Activated T-helper 17 cell treated with anti-CD3 and anti-CD28 coated beads, Interleukin-2, amount 50 U/mL, for 72 hours (primary cell): Measurements from ENCODE around the gene SLIT3. TPM values are rescaled to one million over a fixed set of nuclear protein-coding genes. Genes with fewer than 3 reads are reported as not detected.

Source experiments
- ATAC-seq: fragments of 150-1000 bp; cut with Tn5 transposase; replicated peaks from 2 replicates; pipeline ENCODE4 v1.10.0; 2021; ENCODE audit warnings: mild to moderate bottlenecking, moderate library complexity
- H3K27ac Mint-ChIP-seq: one replicate; pipeline ENCODE4 v1.8.0; 2022; ENCODE audit warnings: mixed read lengths
- H3K27me3 Mint-ChIP-seq: one replicate; pipeline ENCODE4 v1.8.0; 2022; ENCODE audit warnings: mixed read lengths
- H3K36me3 Mint-ChIP-seq: one replicate; pipeline ENCODE4 v1.8.0; 2022; ENCODE audit warnings: low read depth, mild to moderate bottlenecking, mixed read lengths
- H3K4me1 Mint-ChIP-seq: one replicate; pipeline ENCODE4 v1.8.0; 2022; ENCODE audit warnings: mixed read lengths
- H3K4me3 Mint-ChIP-seq: one replicate; pipeline ENCODE4 v1.8.0; 2022; ENCODE audit warnings: mild to moderate bottlenecking, mixed read lengths
- H3K9me3 Mint-ChIP-seq: one replicate; pipeline ENCODE4 v1.8.0; 2022; ENCODE audit warnings: mixed read lengths
- total RNA-seq, 2 donors: library from RNA; stranded (reverse); gene quantifications; one replicate each; pipeline ENCODE4 v1.2.3, GENCODE V29; 2022

Gene SLIT3
- total RNA-seq, 2 donors from 2014 or later, result 0.26 TPM; not detected in 1

GRCh38 chr5:168672016-168672415, 628.9 kb downstream of the SLIT3 start:
- Mint-ChIP-seq H3K27me3 (no peaks in the 10 kb centered on the region), H3K27ac (no peak overlapping the region), H3K4me1 (no peaks in the 10 kb centered on the region), H3K36me3 (no peaks in the 10 kb centered on the region), H3K9me3 (no peaks in the 10 kb centered on the region), H3K4me3 (no peak overlapping the region)
- ATAC-seq, result no peak

DNA sequence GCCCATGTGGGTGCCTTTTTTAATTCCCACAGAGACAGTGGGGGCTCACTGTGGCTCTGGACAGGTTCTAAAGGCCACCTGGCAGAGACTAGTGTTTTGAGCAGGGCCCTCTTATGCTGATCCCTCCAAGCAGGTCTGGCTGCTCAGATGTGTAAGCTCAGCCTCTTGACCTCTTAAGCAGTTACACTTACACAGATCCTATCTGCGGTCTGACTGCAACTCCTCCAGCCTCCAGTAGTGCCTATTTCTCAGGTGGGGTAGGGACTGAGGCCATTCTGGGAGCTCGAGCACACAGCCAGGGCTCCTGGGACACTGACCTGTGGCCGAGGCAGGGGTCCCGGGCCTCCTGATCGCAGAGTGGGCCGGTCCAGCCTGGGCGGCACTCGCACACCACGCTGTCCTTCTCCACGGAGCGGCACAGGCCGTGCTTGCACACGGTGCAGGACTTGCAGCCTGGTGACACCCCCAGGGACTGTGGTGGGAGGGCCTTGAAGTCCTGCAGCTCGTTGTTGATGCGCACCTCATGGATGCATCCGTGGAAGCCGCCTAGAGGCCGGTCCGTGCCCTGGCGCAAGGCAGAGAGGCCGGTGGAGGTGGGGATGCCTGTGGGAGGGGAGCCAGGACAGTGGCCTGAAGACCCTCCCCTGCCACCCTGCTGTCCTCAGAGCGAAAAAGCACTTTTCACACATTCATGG, 629.9 kb downstream of the SLIT3 start:
- Mint-ChIP-seq H3K27me3 (no peaks in the 10 kb centered on the region), H3K4me3 (no peak overlapping the region), H3K9me3 (no peaks in the 10 kb centered on the region), H3K36me3 (no peaks in the 10 kb centered on the region), H3K27ac (no peak overlapping the region), H3K4me1 (no peaks in the 10 kb centered on the region)
- ATAC-seq, result no peak

DNA sequence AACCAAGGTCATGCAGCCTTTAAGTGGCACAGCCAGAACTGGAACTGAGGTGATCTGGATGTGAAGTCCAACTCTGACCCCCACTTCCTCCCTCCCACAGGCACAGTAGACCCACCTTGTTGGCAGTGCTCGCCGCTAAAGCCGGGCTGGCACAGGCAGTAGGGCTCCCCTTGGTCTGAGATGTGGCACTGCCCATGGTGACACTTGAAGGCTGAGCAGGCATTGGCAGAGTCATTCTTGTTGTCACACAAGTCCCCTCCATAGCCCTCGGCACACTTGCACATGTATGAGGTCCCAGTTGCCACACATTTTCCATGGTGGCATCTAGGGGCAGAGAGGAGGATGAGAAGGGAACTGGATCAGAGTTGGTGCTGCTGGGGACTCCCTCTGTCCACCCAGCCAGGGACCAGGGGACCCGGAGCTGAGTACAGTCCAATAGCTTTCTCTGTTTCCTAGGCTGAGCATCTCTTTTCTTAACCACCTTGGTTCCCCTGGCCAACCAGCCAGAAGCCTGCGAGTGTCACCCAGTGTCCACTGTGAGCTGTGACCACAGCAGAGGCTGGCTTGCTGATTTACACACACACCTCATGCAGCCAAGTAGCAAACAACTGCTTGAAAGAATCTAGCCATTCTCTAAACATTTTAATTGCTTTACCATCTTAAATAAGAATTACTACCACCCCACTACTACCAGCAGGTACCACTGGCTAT, 631.1 kb downstream of the SLIT3 start:
- Mint-ChIP-seq H3K36me3 (no peaks in the 10 kb centered on the region), H3K27me3 (no peaks in the 10 kb centered on the region), H3K27ac (no peak overlapping the region), H3K4me3 (no peak overlapping the region), H3K4me1 (no peaks in the 10 kb centered on the region), H3K9me3 (no peaks in the 10 kb centered on the region)
- no peak for ATAC-seq

DNA sequence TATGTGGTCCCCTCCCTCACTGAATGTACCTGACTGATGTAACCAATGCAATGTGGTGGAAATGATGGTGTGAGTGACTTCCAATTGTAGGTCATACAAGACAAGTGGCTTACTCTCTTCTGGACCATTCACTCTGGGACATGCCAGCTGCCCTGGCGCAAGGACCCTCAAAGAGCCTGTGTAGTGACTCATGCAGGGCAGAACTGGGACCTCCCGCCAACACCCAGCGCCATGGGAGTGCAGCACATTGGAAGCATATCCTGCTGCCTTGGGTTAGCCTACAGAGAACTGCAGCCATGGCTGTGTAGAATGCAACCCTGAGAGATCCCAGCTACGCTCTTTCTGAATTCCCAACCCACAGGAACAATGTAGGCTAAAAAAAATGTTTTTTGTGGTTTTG, 631.8 kb downstream of the SLIT3 start:
- no peaks in the 10 kb centered on the region for H3K4me1 Mint-ChIP-seq
- no peaks in the 10 kb centered on the region for H3K27me3 Mint-ChIP-seq
- no peaks in the 10 kb centered on the region for H3K9me3 Mint-ChIP-seq
- no peaks in the 10 kb centered on the region for H3K36me3 Mint-ChIP-seq
- H3K27ac Mint-ChIP-seq, result no peak overlapping the region
- no peak overlapping the region for H3K4me3 Mint-ChIP-seq
- ATAC-seq, result no peak

DNA sequence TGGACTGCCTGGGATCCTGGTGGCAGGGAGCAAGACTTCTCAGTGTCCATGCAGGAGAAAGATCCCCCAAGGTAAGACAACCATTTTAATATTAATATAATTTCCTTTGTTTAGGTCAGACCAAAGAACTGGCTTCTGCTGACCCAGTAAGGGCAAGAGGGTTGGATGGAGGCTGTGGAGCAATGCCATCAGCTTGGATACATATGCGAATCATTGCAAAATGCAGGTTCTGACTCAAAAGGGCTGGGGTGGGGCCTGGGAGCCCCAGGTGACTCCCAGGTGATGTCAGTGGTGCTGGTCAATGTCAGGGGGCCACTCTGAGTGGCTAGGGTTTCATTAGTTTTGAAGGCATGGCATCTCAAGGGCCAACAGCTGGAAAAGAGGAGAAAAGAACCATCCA, 632.9 kb downstream of the SLIT3 start:
- Mint-ChIP-seq H3K27ac (no peak overlapping the region), H3K4me1 (no peaks in the 10 kb centered on the region), H3K36me3 (no peaks in the 10 kb centered on the region), H3K27me3 (peaks cover 5% of the 10 kb centered on the region), H3K9me3 (no peaks in the 10 kb centered on the region), H3K4me3 (no peak overlapping the region)
- no peak for ATAC-seq

- Mint-ChIP-seq H3K27me3 (peaks cover 5% of the 10 kb centered on the region), H3K36me3 (no peaks in the 10 kb centered on the region), H3K4me1 (no peaks in the 10 kb centered on the region), H3K9me3 (no peaks in the 10 kb centered on the region), H3K4me3 (no peak overlapping the region), H3K27ac (no peak overlapping the region)
- no peak for ATAC-seq
Measured at GRCh38 chr5:168667301-168667840, 633.6 kb downstream of the SLIT3 start.

DNA sequence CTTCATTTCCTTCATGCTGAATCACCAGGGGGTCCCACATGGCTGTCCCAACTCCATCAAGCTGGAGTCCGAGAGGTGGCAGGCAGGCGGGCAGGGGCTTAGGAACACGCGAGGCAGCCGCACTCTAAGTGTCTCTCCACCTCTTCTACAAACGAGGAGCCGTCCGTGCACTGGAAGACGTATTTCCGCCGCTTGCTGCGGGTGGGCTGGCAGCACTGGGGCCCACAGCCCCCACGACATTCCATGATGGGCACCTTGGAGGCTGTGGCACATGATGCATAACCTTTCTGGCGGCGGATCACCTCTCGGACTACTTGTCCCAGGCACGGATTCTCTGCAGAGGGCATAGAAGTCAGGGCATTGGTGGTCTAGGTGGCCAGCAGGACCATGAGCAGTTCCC, 634.6 kb downstream of the SLIT3 start:
- no peak for ATAC-seq
- no peaks in the 10 kb centered on the region for H3K36me3 Mint-ChIP-seq
- no peaks in the 10 kb centered on the region for H3K9me3 Mint-ChIP-seq
- H3K4me1 Mint-ChIP-seq, result no peaks in the 10 kb centered on the region
- peaks cover 5% of the 10 kb centered on the region for H3K27me3 Mint-ChIP-seq
- no peak overlapping the region for H3K4me3 Mint-ChIP-seq
- no peak overlapping the region for H3K27ac Mint-ChIP-seq

DNA sequence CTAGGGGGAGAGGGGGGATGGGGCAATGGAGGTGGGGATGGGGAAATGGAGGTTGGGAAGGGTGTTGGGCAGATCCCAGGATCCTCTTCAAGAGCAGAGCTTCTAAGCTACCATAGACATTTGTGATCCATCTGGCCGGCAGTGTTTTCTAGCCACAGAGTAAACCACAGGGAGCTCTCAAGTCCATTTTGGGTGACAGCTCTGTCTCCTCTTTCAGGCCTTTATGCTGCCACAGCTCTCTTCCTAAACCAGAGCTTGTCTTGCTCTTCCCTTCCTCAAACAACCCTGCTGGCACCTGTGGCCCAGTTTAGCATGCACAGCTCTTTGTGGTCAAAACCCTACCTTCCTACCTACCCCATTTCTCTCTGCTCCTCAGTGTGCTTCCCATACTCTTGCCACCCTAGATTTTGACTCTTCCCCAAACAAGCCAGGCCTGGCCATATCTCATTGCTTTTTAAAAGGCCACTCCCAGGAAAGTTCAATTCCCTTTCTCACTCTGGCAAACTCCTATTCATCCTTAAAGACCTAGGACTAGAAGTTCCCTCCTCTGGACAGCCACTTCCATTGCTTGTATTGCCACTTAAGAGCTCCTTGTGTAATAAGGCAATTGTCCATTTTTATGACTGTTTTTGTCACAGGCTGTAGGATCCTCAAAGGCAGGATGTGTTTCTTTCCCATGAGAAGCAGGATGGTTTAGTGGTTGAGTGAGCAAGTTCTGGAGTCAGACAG, 637.5 kb downstream of the SLIT3 start:
- H3K4me3 Mint-ChIP-seq, result no peak overlapping the region
- H3K27ac Mint-ChIP-seq, result no peak overlapping the region
- H3K36me3 Mint-ChIP-seq, result no peaks in the 10 kb centered on the region
- H3K9me3 Mint-ChIP-seq, result no peaks in the 10 kb centered on the region
- ATAC-seq, result no peak
- H3K27me3 Mint-ChIP-seq, result peaks cover 7% of the 10 kb centered on the region
- no peaks in the 10 kb centered on the region for H3K4me1 Mint-ChIP-seq

- Mint-ChIP-seq H3K36me3 (no peaks in the 10 kb centered on the region), H3K9me3 (no peaks in the 10 kb centered on the region), H3K27ac (no peak overlapping the region), H3K27me3 (peaks cover 9% of the 10 kb centered on the region), H3K4me1 (no peaks in the 10 kb centered on the region), H3K4me3 (no peak overlapping the region)
- ATAC-seq, result no peak
Measured at GRCh38 chr5:168661593-168662485, 639.1 kb downstream of the SLIT3 start.

DNA sequence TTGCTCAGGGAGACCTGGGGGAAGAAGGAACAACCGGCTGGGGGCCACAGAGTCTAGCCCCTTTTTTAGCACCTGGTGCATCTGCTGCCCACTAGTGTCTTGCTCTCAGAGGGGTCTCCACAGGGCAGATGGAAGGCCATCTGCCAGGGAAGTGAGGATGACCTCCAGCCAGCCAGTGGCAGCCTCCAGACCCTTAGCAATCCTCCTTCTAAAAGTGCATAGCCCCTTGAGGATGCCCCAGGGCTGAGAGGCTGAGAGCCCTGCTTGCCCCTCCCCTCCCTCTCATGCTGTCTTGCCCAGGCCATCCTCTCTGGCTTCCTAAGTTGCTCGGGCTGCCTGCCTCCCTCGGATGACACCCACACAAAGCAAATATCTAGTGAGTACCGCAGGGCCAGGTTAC, 640.2 kb downstream of the SLIT3 start:
- no peak for ATAC-seq
- Mint-ChIP-seq H3K36me3 (no peaks in the 10 kb centered on the region), H3K9me3 (no peaks in the 10 kb centered on the region), H3K27me3 (peaks cover 14% of the 10 kb centered on the region), H3K4me1 (no peaks in the 10 kb centered on the region), H3K27ac (no peak overlapping the region), H3K4me3 (no peak overlapping the region)

DNA sequence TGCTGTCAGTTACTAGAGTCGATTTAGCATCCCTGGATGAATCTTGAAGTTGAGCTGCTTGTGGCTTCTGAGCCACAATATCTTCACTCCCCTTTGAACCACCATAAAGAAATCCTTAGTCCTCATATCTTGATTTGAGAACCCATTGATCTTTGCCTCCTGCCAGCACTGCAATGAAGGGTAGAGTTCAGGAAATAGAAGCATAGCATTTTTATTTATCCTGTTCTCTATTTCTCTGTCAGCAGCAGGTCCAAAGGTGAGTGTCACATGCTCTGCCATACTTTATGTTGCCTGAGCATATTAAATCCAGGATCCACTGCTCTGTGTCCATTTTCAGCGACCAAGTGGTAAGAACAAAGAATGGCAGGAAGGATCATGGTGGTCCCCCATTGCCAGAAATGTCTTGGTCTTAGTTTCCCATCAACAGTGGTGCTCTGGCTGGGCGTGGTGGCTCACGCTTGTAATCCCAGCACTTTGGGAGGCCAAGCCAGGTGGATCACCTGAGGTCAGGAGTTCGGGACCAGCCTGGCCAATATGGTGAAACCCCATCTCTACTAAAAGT, 641.6 kb downstream of the SLIT3 start:
- Mint-ChIP-seq H3K4me1 (no peaks in the 10 kb centered on the region), H3K9me3 (no peaks in the 10 kb centered on the region), H3K27ac (no peak overlapping the region), H3K4me3 (no peak overlapping the region), H3K27me3 (peaks cover 14% of the 10 kb centered on the region), H3K36me3 (no peaks in the 10 kb centered on the region)
- no peak for ATAC-seq

- Mint-ChIP-seq H3K4me1 (no peaks in the 10 kb centered on the region), H3K27me3 (peaks cover 17% of the 10 kb centered on the region), H3K9me3 (no peaks in the 10 kb centered on the region), H3K36me3 (no peaks in the 10 kb centered on the region), H3K4me3 (no peak overlapping the region), H3K27ac (no peak overlapping the region)
- ATAC-seq, result no peak
Measured at GRCh38 chr5:168658394-168658793, 642.5 kb downstream of the SLIT3 start.

- no peak overlapping the region for H3K4me3 Mint-ChIP-seq
- no peaks in the 10 kb centered on the region for H3K9me3 Mint-ChIP-seq
- H3K4me1 Mint-ChIP-seq, result no peaks in the 10 kb centered on the region
- no peaks in the 10 kb centered on the region for H3K36me3 Mint-ChIP-seq
- ATAC-seq, result no peak
- H3K27ac Mint-ChIP-seq, result no peak overlapping the region
- H3K27me3 Mint-ChIP-seq, result peaks cover 20% of the 10 kb centered on the region
Measured at GRCh38 chr5:168656633-168657032, 644.3 kb downstream of the SLIT3 start.

- H3K36me3 Mint-ChIP-seq, result no peaks in the 10 kb centered on the region
- H3K9me3 Mint-ChIP-seq, result no peaks in the 10 kb centered on the region
- no peak overlapping the region for H3K27ac Mint-ChIP-seq
- peaks cover 19% of the 10 kb centered on the region for H3K27me3 Mint-ChIP-seq
- H3K4me3 Mint-ChIP-seq, result no peak overlapping the region
- no peaks in the 10 kb centered on the region for H3K4me1 Mint-ChIP-seq
- no peak for ATAC-seq
Measured at GRCh38 chr5:168655316-168655715, 645.6 kb downstream of the SLIT3 start.
